HepG2 (cell line): Measurements from ENCODE around the gene PRADC1. TPM values are rescaled to one million over a fixed set of nuclear protein-coding genes. Genes with fewer than 3 reads are reported as not detected.
A peak's percentile ranks its signal among the peaks of the same experiment; 100 is the strongest.

ENCODE experiments used
- EED ChIP-seq: sonication (generic); formaldehyde crosslinking; IDR thresholded peaks from 2 replicates; pipeline ENCODE4 v1.5.0; 2020; ENCODE audit warnings: mild to moderate bottlenecking, missing genetic modification reagents
- EZH2 ChIP-seq: conservative IDR thresholded peaks from 2 replicates; pipeline ENCODE4 v1.6.1; 2012; ENCODE audit warnings: mild to moderate bottlenecking, low read depth, low read length, moderate library complexity
- HNF1B ChIP-seq: sonication (generic); formaldehyde crosslinking; IDR thresholded peaks from 2 replicates; pipeline ENCODE4 v1.5.1; 2020; ENCODE audit warnings: mild to moderate bottlenecking, moderate library complexity, missing genetic modification reagents
- IKZF5 ChIP-seq: IDR thresholded peaks from 2 replicates; pipeline ENCODE4 v1.6.1; 2018; ENCODE audit warnings: missing genetic modification reagents, mild to moderate bottlenecking, missing compliant biosample characterization
- IRX3 ChIP-seq: sonication (generic); formaldehyde crosslinking; IDR thresholded peaks from 2 replicates; pipeline ENCODE4 v1.8.1; 2023; ENCODE audit warnings: mild to moderate bottlenecking, low read depth, missing genetic modification reagents, borderline replicate concordance
- KDM3A ChIP-seq: IDR thresholded peaks from 2 replicates; pipeline ENCODE4 v1.6.1; 2018; ENCODE audit warnings: low read depth, missing compliant biosample characterization
- MAZ ChIP-seq, 2 experiments: sonication (generic) in 1 of 2; formaldehyde crosslinking in 1 of 2; IDR thresholded peaks; 2 replicates each; pipeline versions ENCODE4 v1.5.0 to v1.6.1; 2012 to 2020; ENCODE audit warnings: low read depth in 2 of 2, mild to moderate bottlenecking in 2 of 2, borderline replicate concordance in 1 of 2, improper control_type of control experiment in 1 of 2, low read length in 1 of 2, missing genetic modification reagents in 1 of 2, moderate library complexity in 1 of 2
- MEF2D ChIP-seq: sonication (generic); formaldehyde crosslinking; IDR thresholded peaks from 2 replicates; pipeline ENCODE4 v1.5.1; 2020; ENCODE audit warnings: mild to moderate bottlenecking, missing genetic modification reagents
- MEIS1 ChIP-seq: sonication (generic); formaldehyde crosslinking; IDR thresholded peaks from 2 replicates; pipeline ENCODE4 v1.9.0; 2021; ENCODE audit warnings: mild to moderate bottlenecking, missing genetic modification reagents, moderate library complexity, borderline replicate concordance
- NAIF1 ChIP-seq: sonication (generic); formaldehyde crosslinking; IDR thresholded peaks from 2 replicates; pipeline ENCODE4 v1.5.0; 2020; ENCODE audit warnings: mild to moderate bottlenecking, missing genetic modification reagents, borderline replicate concordance
- PHF5A ChIP-seq: IDR thresholded peaks from one replicate; pipeline ENCODE4 v1.6.1; 2018; ENCODE audit warnings: low read depth, missing genetic modification reagents; ENCODE audit not compliant: unreplicated experiment
- RFX3 ChIP-seq: IDR thresholded peaks from 2 replicates; pipeline ENCODE4 v1.6.1; 2016; ENCODE audit warnings: missing biosample characterization, missing genetic modification reagents
- SP140L ChIP-seq: sonication (generic); formaldehyde crosslinking; IDR thresholded peaks from 2 replicates; pipeline ENCODE4 v1.4.0; 2020; ENCODE audit warnings: missing genetic modification reagents, borderline replicate concordance
- ZBTB33 ChIP-seq: sonication (generic); formaldehyde crosslinking; IDR thresholded peaks from 2 replicates; pipeline ENCODE4 v1.4.0; 2020; ENCODE audit warnings: missing genetic modification reagents
- ZFP41 ChIP-seq: sonication (generic); formaldehyde crosslinking; IDR thresholded peaks from 2 replicates; pipeline ENCODE4 v1.4.0; 2020; ENCODE audit warnings: mild to moderate bottlenecking, missing genetic modification reagents, borderline replicate concordance
- ZMAT5 ChIP-seq: sonication (generic); formaldehyde crosslinking; IDR thresholded peaks from 2 replicates; pipeline ENCODE4 v1.5.0; 2020; ENCODE audit warnings: mild to moderate bottlenecking, low read depth, missing genetic modification reagents, borderline replicate concordance
- ZNF20 ChIP-seq: sonication (generic); formaldehyde crosslinking; IDR thresholded peaks from 2 replicates; pipeline ENCODE4 v1.4.0; 2020; ENCODE audit warnings: mild to moderate bottlenecking, moderate library complexity, missing genetic modification reagents
- ZNF24 ChIP-seq: fragments of 450-650 bp; IDR thresholded peaks from 2 replicates; pipeline ENCODE4 v1.6.1; 2017; ENCODE audit warnings: antibody characterized with exemption, mild to moderate bottlenecking
- ZNF331 ChIP-seq: sonication (generic); formaldehyde crosslinking; IDR thresholded peaks from 2 replicates; pipeline ENCODE4 v1.4.0; 2020; ENCODE audit warnings: missing genetic modification reagents
- ZNF616 ChIP-seq: sonication (generic); formaldehyde crosslinking; IDR thresholded peaks from 2 replicates; pipeline ENCODE4 v1.5.0; 2020; ENCODE audit warnings: low read depth, mild to moderate bottlenecking, missing genetic modification reagents
- ZNF670 ChIP-seq: sonication (generic); formaldehyde crosslinking; IDR thresholded peaks from 2 replicates; pipeline ENCODE4 v1.8.0; 2022; ENCODE audit warnings: mild to moderate bottlenecking, missing genetic modification reagents, borderline replicate concordance
- ZNF672 ChIP-seq: sonication (generic); formaldehyde crosslinking; IDR thresholded peaks from 2 replicates; pipeline ENCODE4 v1.8.1; 2022; ENCODE audit warnings: missing genetic modification reagents
- ZNF768 ChIP-seq: sonication (generic); formaldehyde crosslinking; IDR thresholded peaks from 2 replicates; pipeline ENCODE4 v1.4.0; 2020; ENCODE audit warnings: missing genetic modification reagents
- ZNF816 ChIP-seq: sonication (generic); formaldehyde crosslinking; IDR thresholded peaks from 2 replicates; pipeline ENCODE4 v1.8.0; 2022; ENCODE audit warnings: missing genetic modification reagents, mild to moderate bottlenecking, borderline replicate concordance
- polyA plus RNA-seq, 8 experiments: library from polyadenylated mRNA; depleted of rRNA in 3 of 8; stranded (reverse) in 7 of 8; unstranded in 1 of 8; fragments of >200 nt; fragmentation: Illumina TruSeq in 4 of 8; extraction: Trizol in 4 of 8; gene quantifications; 2 replicates each; pipeline versions ENCODE4 v1.2.1 to v1.2.3, GENCODE V29; 2011 to 2016; ENCODE audit warnings: low read depth in 4 of 8, missing spikeins in 1 of 8, mixed read lengths in 1 of 8; ENCODE audit not compliant: insufficient read depth in 1 of 8
- total RNA-seq, 5 experiments: library from RNA; depleted of rRNA; stranded (reverse); fragments of >200 nt; fragmentation: Illumina TruSeq; extraction: Trizol; gene quantifications; 2 replicates each; pipeline ENCODE4 v1.2.3, GENCODE V29; 2016; ENCODE audit warnings: low read depth in 1 of 5

PRADC1 gene
- total and polyA plus RNA-seq, 2 of the 13 experiments (the other 11 are each of a cell fraction or from before 2014, with no cell fraction given) = 12.1 to 37.2 TPM

- TF ChIP-seq MAZ (IDR thresholded peaks at IDR 0.05; ENCODE audit: borderline replicate concordance, low read depth, low read length) (no peak), MAZ (CRISPR knock-in tag; IDR thresholded peaks at IDR 0.05; ENCODE audit: low read depth) (no peak), IKZF5 (CRISPR knock-in tag) (0 out of 2 replicates have a peak, but pooled peaks have one; percentile 25), MEIS1 (CRISPR knock-in tag) (no peak), EZH2 (no peak), EED (CRISPR knock-in tag) (no peak), ZNF20 (no peak), IRX3 (no peak), HNF1B (CRISPR knock-in tag) (no peak), MEF2D (CRISPR knock-in tag) (no peak), ZNF24 (no peak), ZBTB33 (CRISPR knock-in tag) (peak; percentile 85), ZNF670 (CRISPR knock-in tag) (no peak), ZNF768 (CRISPR knock-in tag) (no peak; the same call in 1 of the 2 replicates), ZNF816 (CRISPR knock-in tag) (no peak), PHF5A (CRISPR knock-in tag) (no peak), ZNF672 (CRISPR knock-in tag) (no peak), KDM3A (CRISPR knock-in tag) (peak; percentile 76; the same call in 1 of the 2 replicates), ZNF331 (peak; percentile 35; the same call in 1 of the 2 replicates), ZNF616 (CRISPR knock-in tag) (no peak), ZMAT5 (CRISPR knock-in tag) (no peak), RFX3 (CRISPR knock-in tag) (no peak), ZFP41 (CRISPR knock-in tag) (no peak), SP140L (CRISPR knock-in tag) (no peak), NAIF1 (CRISPR knock-in tag) (no peak)
Observed at GRCh38 chr2:73260338-73260984, 27.4 kb upstream of the PRADC1 start (continued).
